Osteoblast (primary cell): Measurements from ENCODE around the gene IFNAR1. TPM values are rescaled to one million over a fixed set of nuclear protein-coding genes. Genes with fewer than 3 reads are reported as not detected.

Experiments used
- DNase-seq: peaks from one replicate; pipeline ENCODE4 v3.0.0; 2011; ENCODE audit warnings: low spot score, mixed read lengths; ENCODE audit not compliant: insufficient read length; ENCODE audit errors: missing footprints
- H2AFZ ChIP-seq: 2 replicates; pipeline ENCODE4 v1.6.0; 2011; ENCODE audit warnings: mild to moderate bottlenecking, low read length
- H3K27ac ChIP-seq: 2 replicates; pipeline ENCODE4 v1.5.1; 2011; ENCODE audit warnings: mild to moderate bottlenecking, low read depth, low read length, moderate library complexity
- H3K27me3 ChIP-seq: 2 replicates; pipeline ENCODE4 v1.6.0; 2012; ENCODE audit warnings: mild to moderate bottlenecking, control low read depth, inconsistent platforms, low read length, moderate library complexity; ENCODE audit not compliant: insufficient read depth
- H3K36me3 ChIP-seq: 2 replicates; pipeline ENCODE4 v1.5.1; 2011; ENCODE audit warnings: mild to moderate bottlenecking, low read length, control low read depth, moderate library complexity; ENCODE audit not compliant: insufficient read depth
- H3K4me1 ChIP-seq: 2 replicates; pipeline ENCODE4 v1.5.1; 2011; ENCODE audit warnings: mild to moderate bottlenecking, low read length, control low read depth, moderate library complexity; ENCODE audit not compliant: insufficient read depth
- H3K4me2 ChIP-seq: 2 replicates; pipeline ENCODE4 v1.6.0; 2011; ENCODE audit warnings: mild to moderate bottlenecking, low read length; ENCODE audit not compliant: insufficient read depth
- H3K4me3 ChIP-seq: fragments of 200-600 bp; sonication (generic); 3 replicates; pipeline ENCODE4 v1.5.1; 2012; ENCODE audit warnings: mild to moderate bottlenecking, low read length, inconsistent platforms; ENCODE audit not compliant: insufficient read depth
- H3K79me2 ChIP-seq: 2 replicates; pipeline ENCODE4 v1.6.0; 2012; ENCODE audit warnings: mild to moderate bottlenecking, low read length, control low read depth, inconsistent platforms; ENCODE audit not compliant: insufficient read depth
- H3K9me3 ChIP-seq: 2 replicates; pipeline ENCODE4 v1.5.1; 2011; ENCODE audit warnings: low read depth, low read length, control low read depth
- H4K20me1 ChIP-seq: 2 replicates; pipeline ENCODE4 v1.6.0; 2012; ENCODE audit warnings: mild to moderate bottlenecking, low read length, control low read depth; ENCODE audit not compliant: insufficient read depth
- CTCF ChIP-seq: IDR thresholded peaks from 2 replicates; pipeline ENCODE4 v1.5.1; 2011; ENCODE audit warnings: mild to moderate bottlenecking, low read depth, low read length, moderate library complexity; ENCODE audit errors: extremely low read depth
- total RNA-seq: library from RNA; depleted of rRNA; stranded (reverse); fragments of >200 nt; gene quantifications from 2 replicates; pipeline ENCODE4 v1.2.3, GENCODE V29; 2012

The IFNAR1 gene
- total RNA-seq, 1 donor = 26.1 TPM

DNA sequence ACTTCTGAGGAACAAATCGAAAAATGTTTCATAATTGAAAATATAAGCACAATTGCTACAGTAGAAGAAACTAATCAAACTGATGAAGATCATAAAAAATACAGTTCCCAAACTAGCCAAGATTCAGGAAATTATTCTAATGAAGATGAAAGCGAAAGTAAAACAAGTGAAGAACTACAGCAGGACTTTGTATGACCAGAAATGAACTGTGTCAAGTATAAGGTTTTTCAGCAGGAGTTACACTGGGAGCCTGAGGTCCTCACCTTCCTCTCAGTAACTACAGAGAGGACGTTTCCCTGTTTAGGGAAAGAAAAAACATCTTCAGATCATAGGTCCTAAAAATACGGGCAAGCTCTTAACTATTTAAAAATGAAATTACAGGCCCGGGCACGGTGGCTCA is 30.6 kb downstream of the IFNAR1 start:
- Histone ChIP-seq H3K27me3 (no peaks in the 10 kb centered on the region), H3K9me3 (no peaks in the 10 kb centered on the region), H3K4me3 (no peak overlapping the region), H4K20me1 (no peaks in the 10 kb centered on the region), H3K4me2 (no peak overlapping the region), H3K36me3 (peaks cover 27% of the 10 kb centered on the region), H3K4me1 (peaks cover 2% of the 10 kb centered on the region), H3K79me2 (no peaks in the 10 kb centered on the region), H2AFZ (no peak overlapping the region), H3K27ac (no peak overlapping the region)
- TF ChIP-seq CTCF = no peak
- DNase-seq = no peak

DNA sequence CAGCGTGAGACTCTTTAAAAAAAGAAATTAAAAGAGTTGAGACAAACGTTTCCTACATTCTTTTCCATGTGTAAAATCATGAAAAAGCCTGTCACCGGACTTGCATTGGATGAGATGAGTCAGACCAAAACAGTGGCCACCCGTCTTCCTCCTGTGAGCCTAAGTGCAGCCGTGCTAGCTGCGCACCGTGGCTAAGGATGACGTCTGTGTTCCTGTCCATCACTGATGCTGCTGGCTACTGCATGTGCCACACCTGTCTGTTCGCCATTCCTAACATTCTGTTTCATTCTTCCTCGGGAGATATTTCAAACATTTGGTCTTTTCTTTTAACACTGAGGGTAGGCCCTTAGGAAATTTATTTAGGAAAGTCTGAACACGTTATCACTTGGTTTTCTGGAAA is 31.2 kb downstream of the IFNAR1 start:
- Histone ChIP-seq H3K4me1 (peaks cover 8% of the 10 kb centered on the region), H3K4me2 (no peak overlapping the region), H3K27me3 (no peaks in the 10 kb centered on the region), H3K79me2 (no peaks in the 10 kb centered on the region), H3K36me3 (peaks cover 27% of the 10 kb centered on the region), H3K27ac (no peak overlapping the region), H3K9me3 (no peaks in the 10 kb centered on the region), H3K4me3 (no peak overlapping the region), H4K20me1 (no peaks in the 10 kb centered on the region), H2AFZ (no peak overlapping the region)
- DNase-seq = no peak
- TF ChIP-seq CTCF = no peak

GRCh38 chr21:33357177-33357576 is 32.4 kb downstream of the IFNAR1 start:
- H3K27me3 ChIP-seq = no peaks in the 10 kb centered on the region
- no peak for TF ChIP-seq CTCF
- no peak overlapping the region for H3K4me2 ChIP-seq
- no peaks in the 10 kb centered on the region for H3K79me2 ChIP-seq
- H2AFZ ChIP-seq = no peak overlapping the region
- peaks cover 16% of the 10 kb centered on the region for H3K4me1 ChIP-seq
- no peak overlapping the region for H3K4me3 ChIP-seq
- H4K20me1 ChIP-seq = no peaks in the 10 kb centered on the region
- H3K36me3 ChIP-seq = peaks cover 19% of the 10 kb centered on the region
- no peak for DNase-seq
- no peaks in the 10 kb centered on the region for H3K9me3 ChIP-seq
- no peak overlapping the region for H3K27ac ChIP-seq

DNA sequence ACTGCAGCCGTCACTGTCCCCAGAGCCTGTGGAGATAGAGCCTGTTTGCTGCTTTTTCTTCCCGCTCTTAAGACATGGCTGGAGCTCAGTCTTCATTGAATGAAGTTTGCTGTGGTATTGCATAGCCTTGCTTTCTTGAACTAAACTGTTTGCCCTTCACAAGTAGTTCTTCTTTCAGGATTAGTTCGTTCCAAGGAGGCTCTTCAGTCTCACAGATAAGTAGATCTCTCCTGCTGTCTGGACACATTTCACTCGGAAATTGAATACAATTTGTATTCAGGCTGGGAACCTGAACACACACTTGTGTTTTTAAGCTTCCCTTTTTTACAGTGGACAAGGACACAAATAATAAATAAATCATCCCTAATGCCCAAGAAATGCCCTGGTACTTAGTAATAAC is 34.7 kb downstream of the IFNAR1 start:
- H3K79me2 ChIP-seq = no peaks in the 10 kb centered on the region
- DNase-seq = no peak
- H3K27me3 ChIP-seq = no peaks in the 10 kb centered on the region
- H3K27ac ChIP-seq = no peak overlapping the region
- no peaks in the 10 kb centered on the region for H3K9me3 ChIP-seq
- no peak overlapping the region for H2AFZ ChIP-seq
- no peaks in the 10 kb centered on the region for H4K20me1 ChIP-seq
- H3K36me3 ChIP-seq = peaks cover 17% of the 10 kb centered on the region
- peaks cover 16% of the 10 kb centered on the region for H3K4me1 ChIP-seq
- H3K4me3 ChIP-seq = no peak overlapping the region
- no peak overlapping the region for H3K4me2 ChIP-seq
- no peak for TF ChIP-seq CTCF
